SH-SY5Y (cell line): ENCODE measurements around the gene PPAT.
A peak's percentile ranks its signal among the peaks of the same experiment; 100 is the strongest.

Experiments used
- GATA2 ChIP-seq: IDR thresholded peaks from 2 replicates; pipeline ENCODE4 v1.6.1; 2011; ENCODE audit warnings: mild to moderate bottlenecking, low read depth, low read length
- GATA3 ChIP-seq: IDR thresholded peaks from 2 replicates; pipeline ENCODE4 v1.6.1; 2011; ENCODE audit warnings: low read depth, mild to moderate bottlenecking, low read length, moderate library complexity

The PPAT gene

DNA sequence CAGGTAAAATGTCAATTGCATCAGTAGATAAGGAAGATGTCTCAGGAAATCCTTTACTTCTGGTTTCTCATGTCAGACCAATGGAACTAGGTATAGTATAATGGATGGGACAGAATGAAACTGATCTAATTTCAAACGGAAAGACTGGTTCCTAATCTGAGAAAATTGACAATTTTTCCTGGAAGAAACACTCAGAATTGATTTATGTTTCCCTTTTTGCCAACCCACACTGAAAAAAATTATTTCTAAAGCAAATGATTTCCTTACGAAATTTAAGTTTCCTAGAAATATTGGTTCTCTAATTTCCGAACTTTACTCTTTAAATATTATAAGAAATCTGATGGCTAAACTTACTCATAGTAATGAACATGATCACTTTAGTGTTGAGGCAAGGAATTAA lies 19.1 kb downstream of the PPAT start:
- no peak for TF ChIP-seq GATA3
- no peak for TF ChIP-seq GATA2

DNA sequence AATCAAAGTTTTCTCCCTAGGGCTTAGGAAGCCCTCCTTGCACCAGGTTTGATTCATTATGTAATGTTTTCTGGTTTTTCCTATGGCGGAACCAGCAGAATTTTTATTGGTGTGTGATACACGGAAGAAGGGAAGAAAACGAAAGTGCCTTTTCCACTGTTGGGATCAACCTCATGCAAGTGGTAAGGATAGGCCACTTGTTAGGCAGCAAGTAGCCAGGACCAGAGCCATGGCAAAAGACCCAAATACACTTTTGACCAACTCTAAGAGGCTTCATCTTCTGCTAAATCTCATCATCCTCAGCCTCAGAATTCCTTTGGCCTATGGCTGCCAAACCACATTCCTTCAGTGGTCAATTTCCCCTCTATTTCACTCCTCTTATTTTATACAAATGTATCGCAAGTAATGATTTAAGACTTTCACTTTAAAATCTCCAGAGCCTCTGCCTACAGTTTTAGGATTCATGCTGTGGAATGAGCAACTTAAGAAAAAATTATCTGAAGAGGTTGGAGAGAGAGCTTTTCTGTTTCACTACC lies 21.2 kb downstream of the PPAT start:
- no peak for TF ChIP-seq GATA3
- no peak for TF ChIP-seq GATA2

DNA sequence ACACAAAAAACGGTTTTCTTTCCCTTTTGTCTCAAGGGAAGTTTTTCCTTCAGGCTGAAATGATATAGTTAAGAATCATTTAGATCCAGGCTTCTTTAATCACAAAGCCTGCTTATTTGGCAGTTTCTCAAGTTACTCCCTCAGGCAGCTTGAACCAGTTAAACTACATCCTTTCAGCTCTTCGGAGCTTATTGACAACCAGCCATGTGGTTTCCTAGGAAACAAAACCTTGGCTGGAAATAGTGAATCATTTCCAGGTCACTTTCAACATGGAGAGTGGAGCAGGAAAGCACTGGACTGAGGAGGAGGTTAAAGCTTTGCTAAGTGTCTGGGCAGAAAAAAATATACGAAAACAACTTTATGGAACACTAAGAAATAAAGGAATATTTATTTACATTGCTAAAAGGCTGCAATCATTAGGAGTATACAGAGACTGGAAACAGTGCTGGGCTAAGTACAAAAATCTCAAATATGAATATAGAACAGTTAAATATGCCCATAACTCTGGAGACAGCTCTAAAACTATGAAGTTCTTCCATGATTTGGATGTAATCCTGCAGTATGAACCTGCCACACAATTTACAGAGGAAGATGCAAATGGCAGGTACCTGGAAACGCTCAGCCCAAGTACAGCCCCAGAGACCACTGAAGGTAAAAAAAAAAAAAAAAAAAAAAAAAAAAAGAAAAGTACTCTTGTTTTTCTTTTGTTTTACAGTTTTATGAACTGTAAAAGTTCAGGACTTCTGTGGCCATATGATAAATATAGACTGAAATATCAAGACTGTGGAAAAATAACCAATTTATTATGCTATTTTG lies 25.0 kb downstream of the PPAT start:
- TF ChIP-seq GATA3: no peak
- no peak for TF ChIP-seq GATA2

DNA sequence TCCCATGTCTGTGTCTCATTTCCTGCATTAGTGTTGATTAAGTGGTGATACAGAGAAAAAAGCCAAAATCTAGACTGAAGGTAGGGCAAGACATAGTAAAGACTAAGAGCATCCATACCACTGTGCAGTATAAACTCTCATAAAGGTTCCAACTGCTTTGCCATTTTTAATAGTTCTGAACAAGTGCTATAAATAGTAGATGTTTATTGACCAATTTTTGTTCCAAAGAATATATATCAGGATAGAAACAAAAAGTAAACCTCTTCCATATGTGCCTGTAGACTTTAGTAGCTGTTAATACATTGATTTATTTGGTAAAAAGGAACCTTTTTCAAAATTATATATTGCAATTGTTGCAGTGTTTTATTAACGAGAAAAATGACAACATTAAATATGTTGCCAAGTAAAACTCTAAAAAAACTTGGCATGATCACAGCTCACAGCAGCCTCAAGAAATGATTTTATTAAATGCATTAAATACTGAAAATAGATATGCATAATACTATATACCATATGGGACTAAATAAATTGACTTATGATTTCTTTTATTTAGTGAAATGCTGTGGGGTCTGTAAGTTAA lies 25.8 kb downstream of the PPAT start:
- TF ChIP-seq GATA2 (no peak), GATA3 (no peak)

DNA sequence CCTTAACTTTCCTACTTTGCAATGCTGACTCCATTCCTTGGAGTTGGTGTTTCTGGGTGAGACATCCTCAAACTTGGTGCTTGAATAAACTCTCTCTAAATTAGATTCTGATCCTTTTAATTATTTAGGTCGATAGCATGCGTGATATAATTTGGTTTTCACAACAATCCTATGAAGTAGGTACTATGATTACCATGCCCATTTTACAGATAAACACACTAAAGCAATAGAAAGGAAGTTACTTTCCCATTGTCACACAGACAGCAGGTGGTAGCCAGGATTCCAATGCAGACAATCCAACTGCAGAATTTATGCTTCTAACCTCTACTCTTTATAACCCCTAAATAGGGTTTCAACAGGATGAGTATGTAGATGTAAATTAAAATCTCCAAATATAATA lies 26.4 kb downstream of the PPAT start:
- TF ChIP-seq GATA3 (no peak), GATA2 (no peak)

DNA sequence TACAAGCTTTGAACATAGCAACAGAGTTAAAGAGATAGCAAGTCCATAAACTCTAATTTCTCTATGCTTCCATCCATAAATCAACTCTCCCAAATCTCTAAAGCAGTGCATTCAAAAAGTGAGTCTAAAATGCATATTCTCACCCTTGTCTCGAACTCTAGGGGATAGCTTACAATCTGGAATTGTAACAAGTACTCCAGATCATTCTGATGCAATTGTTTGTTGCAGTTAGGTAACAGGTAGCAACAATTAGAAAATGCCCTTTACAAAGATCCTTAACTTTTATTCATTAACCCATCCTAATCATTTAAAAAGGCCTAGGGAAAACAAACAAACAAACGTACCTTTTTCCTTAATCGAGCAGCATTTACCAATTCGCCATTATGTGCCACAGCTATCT lies 29.3 kb downstream of the PPAT start:
- TF ChIP-seq GATA2 (no peak), GATA3 (no peak)

DNA sequence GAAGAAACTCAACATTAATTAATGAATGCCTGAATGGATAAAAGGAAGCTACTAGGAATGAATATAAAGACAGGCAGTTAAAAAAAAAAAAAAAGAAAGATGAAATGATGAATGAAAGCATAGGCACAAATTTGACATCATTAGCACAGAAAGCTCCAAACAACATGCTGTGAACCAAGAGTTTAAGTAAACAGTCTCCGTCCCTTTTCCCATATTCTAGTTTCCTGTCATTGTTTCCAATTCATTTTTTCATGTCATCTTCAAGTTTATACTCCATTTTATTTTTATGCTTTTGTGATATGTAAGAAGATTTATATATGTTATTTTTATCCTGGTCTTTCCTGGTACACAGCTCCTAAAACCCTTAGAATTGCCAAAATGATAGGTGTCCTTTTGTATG lies 30.4 kb downstream of the PPAT start:
- no peak for TF ChIP-seq GATA2
- TF ChIP-seq GATA3: no peak

DNA sequence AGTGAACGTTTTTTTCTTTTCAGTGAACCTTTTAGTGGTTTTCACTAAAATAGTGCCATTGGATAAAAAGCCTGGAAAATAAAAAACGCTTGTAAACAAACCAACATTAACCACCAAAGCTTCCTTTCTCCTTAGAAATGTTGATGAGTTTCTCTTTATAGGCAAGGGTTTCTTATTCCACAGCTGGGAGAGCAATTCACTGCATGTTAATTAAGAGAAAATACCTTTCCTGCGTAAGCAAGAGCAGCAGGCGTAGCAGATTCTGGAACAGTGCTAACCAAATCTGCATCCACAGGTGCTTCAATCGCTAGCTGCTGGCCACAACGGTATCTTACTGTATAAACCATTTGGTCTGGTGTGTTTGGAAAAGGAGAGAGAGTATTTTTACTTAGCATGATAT lies 34.9 kb downstream of the PPAT start:
- TF ChIP-seq GATA2 (no peak), GATA3 (no peak)

DNA sequence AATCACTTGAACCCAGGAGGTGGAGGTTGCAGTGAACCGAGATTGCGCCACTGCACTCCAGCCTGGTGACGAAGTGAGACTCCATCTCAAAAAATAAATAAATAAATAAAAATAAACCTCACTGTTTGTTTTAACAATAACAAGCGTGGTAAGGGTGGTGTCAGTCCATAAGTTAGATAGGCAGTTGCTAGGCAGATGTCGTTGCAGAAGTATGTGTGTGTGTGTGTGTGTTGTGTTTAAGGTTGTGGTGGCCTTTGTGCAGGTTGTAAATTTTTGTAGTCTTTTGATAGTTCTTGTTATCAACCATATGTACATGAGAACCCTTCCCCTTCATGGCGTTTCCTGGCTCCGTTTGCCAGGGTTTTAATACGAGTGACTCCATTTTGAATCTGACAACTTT lies 44.1 kb downstream of the PPAT start:
- no peak for TF ChIP-seq GATA2
- no peak for TF ChIP-seq GATA3

DNA sequence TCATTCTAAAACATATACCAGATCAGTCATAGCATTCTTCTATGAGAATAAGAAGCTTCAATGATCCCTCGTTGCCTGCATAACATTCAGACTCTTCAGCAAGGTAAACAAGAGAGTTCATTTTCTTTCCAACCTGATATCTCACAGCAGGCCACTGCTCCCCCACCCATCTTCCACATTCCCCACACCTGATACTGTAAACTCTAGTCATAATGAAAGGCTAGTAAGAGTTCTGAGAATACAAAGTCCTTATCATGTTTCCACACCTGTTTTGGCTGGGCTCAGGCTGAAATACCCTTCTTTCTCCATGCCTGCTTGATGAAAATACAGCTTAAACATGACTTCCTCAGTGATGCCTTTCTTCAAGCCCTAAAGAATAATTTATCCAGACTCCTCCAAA lies 45.9 kb downstream of the PPAT start:
- TF ChIP-seq GATA2: no peak
- no peak for TF ChIP-seq GATA3

DNA sequence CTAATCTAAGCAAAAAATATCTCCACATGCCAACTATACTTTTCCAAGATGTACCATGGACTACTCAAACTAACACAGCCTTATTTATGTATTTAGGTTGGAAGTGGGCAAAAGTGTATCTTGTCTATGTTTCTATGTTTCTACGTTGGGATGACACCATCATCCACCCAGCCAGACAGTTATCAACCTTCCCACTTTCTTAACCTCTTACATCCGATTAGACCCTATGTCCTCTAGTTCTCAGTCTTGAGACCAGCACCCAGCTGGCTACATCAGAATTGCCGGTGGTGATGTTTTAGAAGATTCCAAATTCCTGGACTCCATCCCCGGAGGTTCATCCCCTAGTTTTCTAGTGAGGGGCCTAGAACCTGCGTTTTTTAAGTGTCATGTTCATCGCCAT lies 47.1 kb downstream of the PPAT start:
- TF ChIP-seq GATA3: no peak
- no peak for TF ChIP-seq GATA2

DNA sequence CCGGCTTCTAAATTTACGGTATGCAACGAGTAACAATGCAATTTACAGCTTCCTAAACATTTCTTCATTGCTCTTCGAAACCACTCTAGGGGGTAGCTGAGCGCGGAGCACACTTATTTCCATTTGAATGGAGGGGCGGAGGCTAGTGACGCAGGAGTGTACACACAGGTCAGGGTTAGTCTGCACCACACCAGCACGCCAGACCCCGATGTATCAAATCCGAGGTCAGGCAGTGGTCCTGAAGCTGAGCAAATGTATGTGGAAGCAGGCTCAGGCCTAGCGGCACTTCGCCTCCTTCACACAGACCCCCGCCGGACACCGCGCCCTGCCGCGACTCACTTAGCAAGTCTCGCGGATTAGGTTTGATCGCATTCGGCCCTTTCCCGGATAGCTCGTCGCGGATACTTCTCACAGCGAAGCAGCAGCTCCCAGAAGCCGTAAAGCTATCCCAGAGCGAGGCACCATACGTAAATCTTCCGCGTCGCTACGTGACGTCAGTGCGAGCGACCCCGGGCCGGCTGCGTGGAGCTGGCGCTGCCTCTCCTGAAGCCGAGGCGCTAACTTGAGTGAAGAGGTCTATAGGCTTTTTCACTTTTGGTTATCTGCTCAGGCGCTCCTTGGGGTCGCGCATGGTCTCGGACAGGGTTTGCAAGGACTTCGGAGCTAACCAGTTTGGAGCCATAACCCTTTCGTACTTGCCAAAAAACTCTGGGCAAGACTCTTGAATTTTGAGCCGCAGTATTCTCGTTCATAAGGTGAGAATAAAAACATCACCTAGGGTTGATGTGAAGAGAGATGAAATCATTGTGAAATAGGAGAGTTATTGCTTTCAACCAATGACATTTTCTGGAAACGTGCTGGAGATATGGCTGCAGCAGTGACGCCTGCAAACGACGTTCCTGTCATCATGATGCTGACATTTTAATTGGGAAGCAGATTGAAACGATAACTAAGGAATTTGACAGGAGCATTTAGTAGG lies 48.1 kb downstream of the PPAT start, which contains the start of gene AASDH:
AASDH (minus strand) TSS at position 469 of the 979 bp plus-strand sequence. CDS start 3,192 bp downstream, outside the sequence.
- TF ChIP-seq GATA3 (peak; percentile 41; the same call in 1 of the 2 replicates), GATA2 (peak; percentile 55)

DNA sequence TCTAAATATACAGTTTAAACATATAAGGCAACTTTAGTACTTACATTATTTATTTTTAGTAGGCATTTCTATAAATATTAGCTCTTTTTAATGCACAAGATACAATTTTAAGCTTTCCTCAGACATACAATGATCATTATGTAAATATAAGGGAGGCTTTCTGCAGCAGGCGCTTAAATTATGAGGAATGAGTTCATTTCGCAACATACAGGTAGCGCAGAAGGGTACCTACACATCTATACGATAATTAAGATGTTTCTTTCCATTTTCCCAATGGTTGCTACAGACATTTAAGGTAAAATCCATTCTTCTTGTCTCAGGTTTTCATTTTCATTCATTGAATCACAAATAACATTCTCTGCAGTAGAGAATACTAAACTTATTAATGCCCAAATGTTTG lies 49.3 kb downstream of the PPAT start:
- TF ChIP-seq GATA3 (no peak), GATA2 (no peak)

DNA sequence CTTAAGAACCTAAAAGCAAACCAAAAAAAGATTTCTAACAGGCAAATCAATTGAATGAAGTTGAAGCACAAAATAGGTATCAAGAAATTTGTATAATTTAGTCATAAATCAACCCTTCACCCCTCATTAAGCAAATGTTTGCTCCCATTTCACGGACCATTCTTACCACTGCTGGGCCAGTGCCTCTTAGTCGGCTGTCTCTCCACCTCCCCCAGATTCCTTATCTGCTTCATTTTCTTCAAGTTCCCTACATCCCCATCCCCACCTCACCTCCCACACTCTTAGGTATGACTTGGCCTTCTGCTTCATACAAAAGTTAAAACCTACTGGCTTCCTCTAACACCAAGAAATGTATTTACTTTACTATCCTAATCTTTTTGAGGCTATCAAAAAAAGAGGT lies 60.0 kb downstream of the PPAT start:
- TF ChIP-seq GATA2: no peak
- TF ChIP-seq GATA3: no peak

DNA sequence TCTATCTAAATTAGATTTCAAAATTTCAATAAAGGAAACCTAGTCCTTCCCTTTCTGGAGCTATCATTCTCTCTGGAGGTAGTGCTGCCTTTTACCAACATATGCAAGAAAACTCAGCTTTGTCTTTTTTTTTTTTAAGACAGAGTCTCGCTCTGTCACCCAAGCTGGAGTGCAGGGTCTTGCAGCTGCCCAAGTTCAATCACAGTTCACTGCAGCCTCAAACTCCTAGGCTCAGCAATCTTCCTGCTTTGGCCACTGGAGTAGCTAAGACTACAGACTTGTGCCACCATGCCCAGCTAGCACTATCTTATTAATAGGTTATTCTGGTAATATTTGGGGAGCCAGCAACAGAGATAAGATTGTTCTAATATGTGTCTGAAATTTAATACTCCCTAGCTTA lies 60.5 kb downstream of the PPAT start:
- TF ChIP-seq GATA3: no peak
- TF ChIP-seq GATA2: no peak

DNA sequence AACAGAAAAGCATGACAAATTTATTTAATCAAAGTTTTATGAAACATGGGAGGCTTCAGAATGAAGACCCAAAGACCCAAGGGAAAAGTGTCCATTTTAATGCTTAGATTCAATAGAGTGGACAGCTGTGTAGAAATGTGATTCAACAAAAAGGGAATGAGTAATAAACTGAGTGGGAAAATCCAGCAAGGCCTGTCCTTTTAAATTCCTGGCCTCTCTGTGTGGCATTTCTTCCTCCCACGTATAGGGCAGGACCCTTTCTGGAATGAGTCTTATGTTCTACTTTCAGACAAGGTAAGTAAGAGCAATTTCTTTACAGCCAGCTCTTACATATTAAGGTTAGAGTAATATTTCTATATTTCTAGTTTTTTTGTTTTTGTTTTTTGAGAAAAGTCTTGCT lies 62.6 kb downstream of the PPAT start:
- TF ChIP-seq GATA3 (no peak), GATA2 (no peak)
